Stimulated activated CD8-positive, alpha-beta memory T cell treated with anti-CD3 and anti-CD28 coated beads, Interleukin-15, amount 100 ng/mL, for 4 hours (primary cell): ENCODE measurements around the gene PNMA6E.
"Not testable (repeated sequence)": the region's sequence is repeated elsewhere in the genome, so short reads cannot be mapped to it uniquely, and the experiment has no call there.

Experiments
- DNase-seq, 2 donors: peaks; one replicate each; pipeline ENCODE4 v3.0.0-alpha.2; 2020; ENCODE audit warnings: low read depth in 2 of 2

PNMA6E gene

GRCh38 chrX:153408871-153409351 is 7.8 kb upstream of the PNMA6E start:
- no peak for DNase-seq

GRCh38 chrX:153408221-153408721 is 7.1 kb upstream of the PNMA6E start:
- DNase-seq, result no peak

- no peak for DNase-seq
These were observed 6.6 kb upstream of the PNMA6E start for GRCh38 chrX:153407736-153408135.

GRCh38 chrX:153406903-153407302 is 5.8 kb upstream of the PNMA6E start:
- DNase-seq, result no peak

GRCh38 chrX:153406011-153406410 is 4.9 kb upstream of the PNMA6E start:
- no peak for DNase-seq

- DNase-seq, result no peak
These were observed 4.3 kb upstream of the PNMA6E start for GRCh38 chrX:153405426-153405825.

- not testable (repeated sequence) for DNase-seq
These were observed 3.2 kb upstream of the PNMA6E start for GRCh38 chrX:153404333-153404732.

GRCh38 chrX:153400146-153401132 is 711 bp downstream of the PNMA6E start:
- no peak for DNase-seq

GRCh38 chrX:153398275-153398960 is 2.7 kb downstream of the PNMA6E start:
- no peak for DNase-seq

GRCh38 chrX:153397256-153397960 is 3.7 kb downstream of the PNMA6E start:
- DNase-seq, result no peak

GRCh38 chrX:153396320-153397195 is 4.6 kb downstream of the PNMA6E start:
- no peak for DNase-seq

- DNase-seq, result no peak
These were observed 5.4 kb downstream of the PNMA6E start for GRCh38 chrX:153395613-153396319.

GRCh38 chrX:153394612-153395011 is 6.5 kb downstream of the PNMA6E start:
- DNase-seq, result no peak

- DNase-seq, result no peak
These were observed 8.4 kb downstream of the PNMA6E start for GRCh38 chrX:153392642-153393321.

- DNase-seq, result not testable (repeated sequence)
These were observed 11.7 kb downstream of the PNMA6E start for GRCh38 chrX:153389460-153389768.

- DNase-seq, result no peak
These were observed 12.3 kb downstream of the PNMA6E start for GRCh38 chrX:153388722-153389459.

- no peak for DNase-seq
These were observed 13.0 kb downstream of the PNMA6E start for GRCh38 chrX:153387987-153388721.

- DNase-seq, result no peak
These were observed 13.8 kb downstream of the PNMA6E start for GRCh38 chrX:153387345-153387744.
